BJ (cell line): ENCODE measurements around the gene UCP2. TPM values are rescaled to one million over a fixed set of nuclear protein-coding genes. Genes with fewer than 3 reads are reported as not detected.

Experiments used
- CTCF ChIA-PET: fragments of 350-600 bp; formaldehyde crosslinking; extraction: SDS; loops from one replicate; lab custom pipeline; 2021; ENCODE audit warnings: antibody characterized with exemption, inconsistent platforms; lab: Yijun Ruan, JAX
- POLR2A ChIA-PET: fragments of 300-600 bp; sonication (Branson Sonifier 250); formaldehyde crosslinking; extraction: SDS; loops from one replicate; lab custom pipeline; 2021; ENCODE audit warnings: antibody characterized with exemption; lab: Charles Lee
- DNase-seq: peaks from one replicate; pipeline ENCODE4 v3.0.0-alpha.2; 2011; ENCODE audit warnings: low read depth
- H3K27me3 ChIP-seq: 2 replicates; pipeline ENCODE4 v1.6.0; 2011; ENCODE audit warnings: low read length; ENCODE audit not compliant: control insufficient read depth, insufficient read depth
- H3K36me3 ChIP-seq: 2 replicates; pipeline ENCODE4 v1.5.1; 2011; ENCODE audit warnings: low read length; ENCODE audit not compliant: control insufficient read depth, insufficient read depth
- H3K4me3 ChIP-seq: 2 replicates; pipeline ENCODE4 v1.5.1; 2011; ENCODE audit warnings: low read depth, mild to moderate bottlenecking, control low read depth, low read length
- CTCF ChIP-seq: IDR thresholded peaks from 2 replicates; pipeline ENCODE4 v1.5.1; 2011; ENCODE audit warnings: low read depth, mild to moderate bottlenecking, control low read depth, inconsistent platforms, low read length, moderate library complexity; ENCODE audit not compliant: insufficient read depth
- polyA plus RNA-seq: library from polyadenylated mRNA; depleted of rRNA; stranded (reverse); fragments of >200 nt; gene quantifications from 2 replicates; pipeline ENCODE4 v1.2.3, GENCODE V29; 2011

Gene UCP2
- polyA plus RNA-seq, 1 experiment: 26.6 TPM

GRCh38 chr11:73982990-73983740 lies 522 bp upstream of the UCP2 start:
- Histone ChIP-seq H3K36me3 (no peaks in the 10 kb centered on the region), H3K4me3 (peak overlapping the region; percentile 67), H3K27me3 (no peaks in the 10 kb centered on the region)
- ChIA-PET POLR2A (interaction anchor here (0.6 kb wide), 1 partner anchor 627 kb away, joined by 3 read pairs; no protein-coding TSS in a partner anchor), CTCF (interaction anchor here (0.9 to 1.3 kb wide), 2 partner anchors 20 to 22 kb away, joined by 3 read pairs; no protein-coding TSS in a partner anchor)
- peak; percentile 56 for DNase-seq
- TF ChIP-seq CTCF: no peak

GRCh38 chr11:73981051-73981805 lies 1.4 kb downstream of the UCP2 start:
- CTCF ChIA-PET: interaction anchor here (0.9 to 3.3 kb wide), 3 partner anchors 8 to 469 kb away, joined by 4 to 22 read pairs (median 6); no protein-coding TSS in a partner anchor
- no peak overlapping the region for H3K4me3 ChIP-seq
- POLR2A ChIA-PET: no interaction called here
- no peak for DNase-seq
- H3K27me3 ChIP-seq: no peaks in the 10 kb centered on the region
- no peaks in the 10 kb centered on the region; the same call in 1 of the 2 replicates for H3K36me3 ChIP-seq
- TF ChIP-seq CTCF: no peak

GRCh38 chr11:73980001-73980961 lies 2.4 kb downstream of the UCP2 start:
- POLR2A ChIA-PET: interaction anchor here (0.6 kb wide), 1 partner anchor 193 kb away, joined by 9 read pairs; no protein-coding TSS in a partner anchor
- Histone ChIP-seq H3K27me3 (no peaks in the 10 kb centered on the region), H3K4me3 (no peak overlapping the region), H3K36me3 (no peaks in the 10 kb centered on the region; the same call in 1 of the 2 replicates)
- no peak for TF ChIP-seq CTCF
- CTCF ChIA-PET: interaction anchor here (1.1 to 3.3 kb wide), 3 partner anchors 17 to 469 kb away, joined by 3 to 22 read pairs (median 6); no protein-coding TSS in a partner anchor
- no peak for DNase-seq

GRCh38 chr11:73978576-73979086 lies 4.0 kb downstream of the UCP2 start:
- H3K4me3 ChIP-seq: no peak overlapping the region
- ChIA-PET POLR2A (no interaction called here), CTCF (interaction anchor here (0.6 to 3.3 kb wide), 3 partner anchors 14 to 197 kb away, joined by 3 to 22 read pairs (median 4); no protein-coding TSS in a partner anchor)
- no peaks in the 10 kb centered on the region for H3K27me3 ChIP-seq
- DNase-seq: no peak
- H3K36me3 ChIP-seq: no peaks in the 10 kb centered on the region; the same call in 1 of the 2 replicates
- no peak for TF ChIP-seq CTCF
